ENCODE data around the gene TMEM63C. TPM values are rescaled to one million over a fixed set of nuclear protein-coding genes. Genes with fewer than 3 reads are reported as not detected.
A peak's percentile ranks its signal among the peaks of the same experiment; 100 is the strongest.
"Not testable (repeated sequence)": the region's sequence is repeated elsewhere in the genome, so short reads cannot be mapped to it uniquely, and the experiment has no call there.

TMEM63C gene
- total RNA-seq, 5 donors from 2014 or later (not counting 1 experiment from before 2014, with no cell fraction given): 0.76 to 2.6 (median 1.3) TPM

GRCh38 chr14:77172916-77173315 lies 8.7 kb upstream of the TMEM63C start:
- Histone ChIP-seq H3K9me3 (no peaks in the 10 kb centered on the region), H3K27me3 (replicated peaks in 1 of 2; ENCODE audit: control insufficient read depth in 2 of 2, extremely low read depth in 1 of 2, insufficient read depth in 2 of 2, low read length in 1 of 2) (peaks cover 0 to 2% of the 10 kb centered on the region in 2 experiments), H3K27ac (ENCODE audit: low read length) (no peak overlapping the region), H3K4me3 (ENCODE audit: control insufficient read depth in 1 of 2, extremely low read depth in 1 of 2, low read length in 1 of 2) (no peak overlapping the region), H3K4me1 (ENCODE audit: control insufficient read depth in 1 of 2, extremely low read depth in 1 of 2, insufficient read depth in 2 of 2, low read length in 2 of 2) (no peaks in the 10 kb centered on the region), H3K36me3 (ENCODE audit: control insufficient read depth in 2 of 2, extremely low read depth in 1 of 2, insufficient read depth in 1 of 2, low read length in 1 of 2) (no peaks in the 10 kb centered on the region)
- DNase-seq (no peak), ATAC-seq (replicated peaks in 1 of 4) (no peak)
- WGBS (ENCODE audit: insufficient coverage): 73% methylated on average over 5 of the region's 5 CpGs
- POLR2A ChIA-PET: no interaction called here
- H3K4me3 Mint-ChIP-seq: no peak overlapping the region
- no peaks in the 10 kb centered on the region for H3K4me1 Mint-ChIP-seq
- H3K27ac Mint-ChIP-seq: no peak overlapping the region
- H3K36me3 Mint-ChIP-seq: no peaks in the 10 kb centered on the region
- H3K9me3 Mint-ChIP-seq: peaks cover 15 to 28% (median 22%) of the 10 kb centered on the region in 3 donors
- H3K27me3 Mint-ChIP-seq: peaks cover 12 to 19% of the 10 kb centered on the region in 2 donors
- CTCF ChIA-PET: no interaction called here

- H3K36me3 ChIP-seq (ENCODE audit: control insufficient read depth in 2 of 2, extremely low read depth in 1 of 2, insufficient read depth in 1 of 2, low read length in 1 of 2); H3K4me3 ChIP-seq (ENCODE audit: control insufficient read depth in 1 of 2, extremely low read depth in 1 of 2, low read length in 1 of 2); DNase-seq; H3K27me3 ChIP-seq (replicated peaks in 1 of 2; ENCODE audit: control insufficient read depth in 2 of 2, extremely low read depth in 1 of 2, insufficient read depth in 2 of 2, low read length in 1 of 2); H3K36me3 Mint-ChIP-seq; H3K27ac Mint-ChIP-seq; H3K4me3 Mint-ChIP-seq; H3K9me3 ChIP-seq; H3K4me1 Mint-ChIP-seq; H3K4me1 ChIP-seq (ENCODE audit: control insufficient read depth in 1 of 2, extremely low read depth in 1 of 2, insufficient read depth in 2 of 2, low read length in 2 of 2); ATAC-seq (replicated peaks in 1 of 4); CTCF ChIA-PET; POLR2A ChIA-PET; H3K27ac ChIP-seq (ENCODE audit: low read length): not testable (repeated sequence)
- peaks cover 12 to 19% of the 10 kb centered on the region in 2 donors for H3K27me3 Mint-ChIP-seq
- WGBS (ENCODE audit: insufficient coverage): 89% methylated on average over 5 of the region's 9 CpGs
- H3K9me3 Mint-ChIP-seq: peaks cover 11 to 22% (median 16%) of the 10 kb centered on the region in 3 donors
Observed at GRCh38 chr14:77173911-77174617, 7.5 kb upstream of the TMEM63C start.

- Mint-ChIP-seq H3K27me3 (peaks cover 18 to 22% of the 10 kb centered on the region in 2 donors), H3K36me3 (no peaks in the 10 kb centered on the region), H3K27ac (no peak overlapping the region), H3K4me1 (peaks cover 0 to under 1% (median 0%) of the 10 kb centered on the region in 3 donors), H3K9me3 (peaks cover under 1 to 9% (median 5%) of the 10 kb centered on the region in 3 donors), H3K4me3 (no peak overlapping the region)
- CTCF ChIA-PET: no interaction called here
- DNase-seq (no peak), ATAC-seq (replicated peaks in 1 of 4) (no peak)
- 100% methylated on average over 1 of the region's 3 CpGs for WGBS (ENCODE audit: insufficient coverage)
- no peaks in the 10 kb centered on the region for H3K9me3 ChIP-seq
- H3K4me1 ChIP-seq (ENCODE audit: control insufficient read depth in 1 of 2, extremely low read depth in 1 of 2, insufficient read depth in 2 of 2, low read length in 2 of 2): peaks cover 0 to under 1% of the 10 kb centered on the region in 2 experiments
- peaks cover 0 to 12% of the 10 kb centered on the region in 2 experiments for H3K27me3 ChIP-seq (replicated peaks in 1 of 2; ENCODE audit: control insufficient read depth in 2 of 2, extremely low read depth in 1 of 2, insufficient read depth in 2 of 2, low read length in 1 of 2)
- no peak overlapping the region for H3K27ac ChIP-seq (ENCODE audit: low read length)
- H3K4me3 ChIP-seq (ENCODE audit: control insufficient read depth in 1 of 2, extremely low read depth in 1 of 2, low read length in 1 of 2): no peak overlapping the region
- POLR2A ChIA-PET: no interaction called here
- H3K36me3 ChIP-seq (ENCODE audit: control insufficient read depth in 2 of 2, extremely low read depth in 1 of 2, insufficient read depth in 1 of 2, low read length in 1 of 2): no peaks in the 10 kb centered on the region
Observed at GRCh38 chr14:77175843-77176242, 5.8 kb upstream of the TMEM63C start.

- ATAC-seq (replicated peaks in 1 of 4) (no peak), DNase-seq (no peak)
- Mint-ChIP-seq H3K4me3 (no peak overlapping the region), H3K36me3 (no peaks in the 10 kb centered on the region), H3K4me1 (peaks cover 11 to 12% (median 12%) of the 10 kb centered on the region in 3 donors), H3K27ac (no peak overlapping the region), H3K27me3 (peaks cover 24 to 27% of the 10 kb centered on the region in 2 donors), H3K9me3 (no peaks in the 10 kb centered on the region)
- H3K27ac ChIP-seq (ENCODE audit: low read length): no peak overlapping the region
- no peaks in the 10 kb centered on the region for H3K9me3 ChIP-seq
- CTCF ChIA-PET: interaction anchor here in 1 of 2 donors (0.6 kb wide), 1 partner anchor 376 kb away, joined by 3 read pairs; no protein-coding TSS in a partner anchor
- no peak overlapping the region for H3K4me3 ChIP-seq (ENCODE audit: control insufficient read depth in 1 of 2, extremely low read depth in 1 of 2, low read length in 1 of 2)
- POLR2A ChIA-PET: no interaction called here
- peaks cover 3 to 19% of the 10 kb centered on the region in 2 experiments for H3K4me1 ChIP-seq (ENCODE audit: control insufficient read depth in 1 of 2, extremely low read depth in 1 of 2, insufficient read depth in 2 of 2, low read length in 2 of 2)
- no peaks in the 10 kb centered on the region for H3K36me3 ChIP-seq (ENCODE audit: control insufficient read depth in 2 of 2, extremely low read depth in 1 of 2, insufficient read depth in 1 of 2, low read length in 1 of 2)
- 57% methylated on average over 1 of the region's 1 CpG for WGBS (ENCODE audit: insufficient coverage)
- peaks cover 0 to 31% of the 10 kb centered on the region in 2 experiments for H3K27me3 ChIP-seq (replicated peaks in 1 of 2; ENCODE audit: control insufficient read depth in 2 of 2, extremely low read depth in 1 of 2, insufficient read depth in 2 of 2, low read length in 1 of 2)
Observed at GRCh38 chr14:77177702-77178101, 3.9 kb upstream of the TMEM63C start.

- ChIA-PET CTCF (interaction anchor here in 1 of 2 donors (0.6 to 0.8 kb wide), 2 partner anchors 17 to 40 kb away, joined by 5 to 6 read pairs; no protein-coding TSS in a partner anchor), POLR2A (no interaction called here)
- H3K9me3 ChIP-seq: no peaks in the 10 kb centered on the region
- H3K4me3 ChIP-seq (ENCODE audit: control insufficient read depth in 1 of 2, extremely low read depth in 1 of 2, low read length in 1 of 2): no peak overlapping the region
- Mint-ChIP-seq H3K36me3 (no peaks in the 10 kb centered on the region), H3K4me1 (peaks cover 13 to 15% (median 14%) of the 10 kb centered on the region in 3 donors), H3K4me3 (no peak overlapping the region), H3K27me3 (peaks cover 28 to 34% of the 10 kb centered on the region in 2 donors), H3K27ac (no peak overlapping the region), H3K9me3 (no peaks in the 10 kb centered on the region)
- peaks cover 0 to 39% of the 10 kb centered on the region in 2 experiments for H3K27me3 ChIP-seq (replicated peaks in 1 of 2; ENCODE audit: control insufficient read depth in 2 of 2, extremely low read depth in 1 of 2, insufficient read depth in 2 of 2, low read length in 1 of 2)
- H3K36me3 ChIP-seq (ENCODE audit: control insufficient read depth in 2 of 2, extremely low read depth in 1 of 2, insufficient read depth in 1 of 2, low read length in 1 of 2): no peaks in the 10 kb centered on the region
- ATAC-seq (replicated peaks in 1 of 4) (no peak), DNase-seq (no peak)
- H3K27ac ChIP-seq (ENCODE audit: low read length): no peak overlapping the region
- H3K4me1 ChIP-seq (ENCODE audit: control insufficient read depth in 1 of 2, extremely low read depth in 1 of 2, insufficient read depth in 2 of 2, low read length in 2 of 2): peaks cover 3 to 28% of the 10 kb centered on the region in 2 experiments
- 0% methylated on average over 1 of the region's 3 CpGs for WGBS (ENCODE audit: insufficient coverage)
Observed at GRCh38 chr14:77178656-77179055, 2.9 kb upstream of the TMEM63C start.

GRCh38 chr14:77180726-77181602 lies 634 bp upstream of the TMEM63C start:
- Mint-ChIP-seq H3K36me3 (no peaks in the 10 kb centered on the region), H3K9me3 (no peaks in the 10 kb centered on the region), H3K4me3 (peak overlapping the region; percentile 71 to 82 (median 71)), H3K27ac (peak overlapping the region in 1 of 2 donors; percentile 59), H3K4me1 (peaks cover 13 to 15% (median 14%) of the 10 kb centered on the region in 3 donors), H3K27me3 (peaks cover 32 to 48% of the 10 kb centered on the region in 2 donors)
- CTCF ChIA-PET: interaction anchor here in 1 of 2 donors (0.6 kb wide), 1 partner anchor 150 kb away, joined by 3 read pairs; no protein-coding TSS in a partner anchor
- POLR2A ChIA-PET: interaction anchor here in 1 of 2 donors (0.5 kb wide), 1 partner anchor 391 kb away, joined by 6 read pairs; no protein-coding TSS in a partner anchor
- peaks cover 3 to 51% of the 10 kb centered on the region in 2 experiments for H3K4me1 ChIP-seq (ENCODE audit: control insufficient read depth in 1 of 2, extremely low read depth in 1 of 2, insufficient read depth in 2 of 2, low read length in 2 of 2)
- WGBS (ENCODE audit: insufficient coverage): 38% methylated on average over 10 of the region's 12 CpGs
- peak overlapping the region; percentile 55 to 76 for H3K4me3 ChIP-seq (ENCODE audit: control insufficient read depth in 1 of 2, extremely low read depth in 1 of 2, low read length in 1 of 2)
- no peaks in the 10 kb centered on the region for H3K36me3 ChIP-seq (ENCODE audit: control insufficient read depth in 2 of 2, extremely low read depth in 1 of 2, insufficient read depth in 1 of 2, low read length in 1 of 2)
- DNase-seq (peak in 1 of 35 experiments; percentile 4), ATAC-seq (replicated peaks in 1 of 4) (no peak)
- H3K27me3 ChIP-seq (replicated peaks in 1 of 2; ENCODE audit: control insufficient read depth in 2 of 2, extremely low read depth in 1 of 2, insufficient read depth in 2 of 2, low read length in 1 of 2): peaks cover 0 to 58% of the 10 kb centered on the region in 2 experiments
- H3K9me3 ChIP-seq: no peaks in the 10 kb centered on the region
- H3K27ac ChIP-seq (ENCODE audit: low read length): no peak overlapping the region

Measured in T-cell (primary cell).